Mucosa of stomach (tissue), 1 donor: Measurements from ENCODE around the gene UBE2K.
"Not testable (repeated sequence)": the region's sequence is repeated elsewhere in the genome, so short reads cannot be mapped to it uniquely, and the experiment has no call there.

Experiments
- H3K27me3 ChIP-seq: one replicate; pipeline ENCODE4 v1.7.0; 2013; ENCODE audit warnings: mild to moderate bottlenecking, low read length; ENCODE audit not compliant: control insufficient read depth, insufficient read depth
- H3K36me3 ChIP-seq: one replicate; pipeline ENCODE4 v1.7.0; 2013; ENCODE audit warnings: low read length; ENCODE audit not compliant: control insufficient read depth, insufficient read depth
- H3K4me1 ChIP-seq: one replicate; pipeline ENCODE4 v1.7.0; 2013; ENCODE audit warnings: mild to moderate bottlenecking, low read length; ENCODE audit not compliant: control insufficient read depth, insufficient read depth
- H3K4me3 ChIP-seq: one replicate; pipeline ENCODE4 v1.7.0; 2013; ENCODE audit warnings: low read length
- H3K9ac ChIP-seq: one replicate; pipeline ENCODE4 v1.7.0; 2013; ENCODE audit warnings: mild to moderate bottlenecking, low read length, moderate library complexity
- H3K9me3 ChIP-seq: one replicate; pipeline ENCODE4 v1.7.0; 2013; ENCODE audit warnings: mild to moderate bottlenecking, low read length, moderate library complexity; ENCODE audit not compliant: control insufficient read depth
- donor health status: Pancreatic carcinoma.

UBE2K gene

DNA sequence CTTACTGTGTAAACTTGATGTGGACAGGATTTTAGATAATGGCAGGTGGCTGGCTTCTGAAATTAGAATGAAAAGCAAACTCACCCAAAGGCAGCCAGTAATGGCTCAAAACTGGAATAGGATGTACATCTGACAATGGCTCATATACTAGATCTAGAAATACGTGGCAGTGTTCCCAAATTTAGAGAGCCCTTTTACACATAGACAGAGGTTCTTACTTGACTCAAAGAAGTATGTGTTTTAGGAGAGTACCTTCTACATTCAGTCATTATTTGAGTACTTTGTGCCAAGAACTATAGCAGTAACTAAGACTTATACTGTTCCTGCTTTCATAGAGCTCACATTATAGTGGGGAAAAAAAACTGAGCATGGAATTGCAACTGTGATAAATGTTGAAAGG lies 48.0 kb downstream of the UBE2K start:
- H3K4me3 ChIP-seq: no peak overlapping the region
- H3K36me3 ChIP-seq: no peaks in the 10 kb centered on the region
- no peak overlapping the region for H3K9ac ChIP-seq
- no peaks in the 10 kb centered on the region for H3K9me3 ChIP-seq
- H3K4me1 ChIP-seq: no peaks in the 10 kb centered on the region
- no peaks in the 10 kb centered on the region for H3K27me3 ChIP-seq

DNA sequence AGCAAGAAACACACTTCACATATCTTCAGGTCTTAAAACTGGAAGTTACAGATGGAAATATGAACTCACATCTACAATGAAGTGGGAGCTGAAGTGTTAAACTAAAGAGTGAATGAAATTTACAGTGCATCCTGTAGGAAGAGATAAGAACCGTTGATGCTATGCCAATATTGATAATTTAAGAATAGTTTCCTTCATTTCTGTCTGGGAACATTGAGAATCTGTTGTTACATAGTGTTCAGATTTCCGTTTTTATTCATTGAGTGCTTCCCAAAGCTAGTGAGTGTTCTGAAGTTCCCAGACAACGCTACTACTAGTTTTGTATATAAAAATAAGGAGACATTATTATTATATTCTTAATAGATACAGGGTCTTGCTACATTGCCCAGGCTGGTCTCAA lies 52.3 kb downstream of the UBE2K start:
- H3K4me1 ChIP-seq: no peaks in the 10 kb centered on the region
- no peak overlapping the region for H3K4me3 ChIP-seq
- H3K36me3 ChIP-seq: no peaks in the 10 kb centered on the region
- no peaks in the 10 kb centered on the region for H3K9me3 ChIP-seq
- H3K9ac ChIP-seq: no peak overlapping the region
- H3K27me3 ChIP-seq: no peaks in the 10 kb centered on the region

DNA sequence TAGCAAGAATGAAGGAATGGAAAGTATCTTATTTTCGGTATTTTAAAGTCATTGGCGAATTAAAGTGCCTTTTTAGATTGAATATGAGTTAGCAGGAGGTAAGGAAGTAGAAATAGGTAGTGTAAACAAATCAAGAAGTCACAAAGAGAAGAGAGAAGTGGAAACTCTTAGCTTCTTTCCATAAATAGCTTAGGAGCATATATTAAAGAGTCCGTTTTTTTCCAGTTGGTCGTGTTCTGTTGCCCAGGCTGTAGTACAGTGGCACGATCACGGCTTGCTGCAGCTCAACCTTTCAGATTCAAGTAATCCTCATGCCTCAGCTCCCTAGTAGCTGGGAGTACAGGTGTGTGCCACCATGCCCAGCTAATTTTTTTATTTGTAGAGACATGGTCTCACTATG lies 56.4 kb downstream of the UBE2K start:
- Histone ChIP-seq H3K4me1 (no peaks in the 10 kb centered on the region), H3K27me3 (no peaks in the 10 kb centered on the region), H3K36me3 (peaks cover 10% of the 10 kb centered on the region), H3K4me3 (no peak overlapping the region), H3K9ac (no peak overlapping the region), H3K9me3 (no peaks in the 10 kb centered on the region)

DNA sequence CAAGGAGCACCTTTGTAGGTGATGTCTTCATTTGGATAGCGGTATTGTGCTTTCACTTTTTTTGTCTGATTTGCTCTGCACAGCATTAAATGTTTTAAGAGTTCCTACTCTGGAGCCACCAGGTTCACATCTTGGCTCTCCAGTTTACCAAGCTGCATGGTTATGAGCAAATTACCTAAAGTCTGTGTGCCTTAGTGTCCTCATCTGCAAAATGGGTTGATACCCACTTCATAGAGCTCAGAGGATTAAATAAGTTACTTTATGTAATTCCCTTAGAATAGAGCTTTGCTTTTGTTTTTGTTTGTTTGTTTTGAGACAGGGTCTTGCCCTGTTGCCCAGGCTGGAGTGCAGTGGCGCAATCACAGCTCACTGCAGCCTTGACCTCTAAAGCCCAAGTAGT lies 58.2 kb downstream of the UBE2K start:
- Histone ChIP-seq H3K4me3 (no peak overlapping the region), H3K9ac (no peak overlapping the region), H3K27me3 (no peaks in the 10 kb centered on the region), H3K36me3 (peaks cover 10% of the 10 kb centered on the region), H3K4me1 (no peaks in the 10 kb centered on the region), H3K9me3 (no peaks in the 10 kb centered on the region)

DNA sequence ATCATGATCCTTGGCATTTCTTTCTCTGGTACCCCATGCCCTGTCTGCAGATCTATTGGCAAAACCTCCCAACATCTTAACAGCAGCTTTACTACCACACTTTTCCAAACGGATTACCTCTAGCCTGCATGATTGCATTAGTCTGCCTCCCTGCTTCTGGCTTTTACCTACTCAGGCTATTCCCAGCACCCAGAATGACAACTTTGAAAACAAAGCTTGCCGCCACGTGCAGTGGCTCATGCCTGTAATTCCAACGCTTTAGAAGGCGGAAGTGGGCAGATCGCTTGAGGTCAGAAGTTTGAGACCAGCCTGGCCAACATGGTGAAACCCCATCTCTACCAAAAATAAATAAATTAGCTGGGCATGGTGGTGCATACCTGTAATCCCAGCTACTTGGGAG lies 60.2 kb downstream of the UBE2K start:
- no peaks in the 10 kb centered on the region for H3K4me1 ChIP-seq
- H3K9ac ChIP-seq: no peak overlapping the region
- no peaks in the 10 kb centered on the region for H3K9me3 ChIP-seq
- H3K36me3 ChIP-seq: peaks cover 10% of the 10 kb centered on the region
- H3K4me3 ChIP-seq: no peak overlapping the region
- no peaks in the 10 kb centered on the region for H3K27me3 ChIP-seq

DNA sequence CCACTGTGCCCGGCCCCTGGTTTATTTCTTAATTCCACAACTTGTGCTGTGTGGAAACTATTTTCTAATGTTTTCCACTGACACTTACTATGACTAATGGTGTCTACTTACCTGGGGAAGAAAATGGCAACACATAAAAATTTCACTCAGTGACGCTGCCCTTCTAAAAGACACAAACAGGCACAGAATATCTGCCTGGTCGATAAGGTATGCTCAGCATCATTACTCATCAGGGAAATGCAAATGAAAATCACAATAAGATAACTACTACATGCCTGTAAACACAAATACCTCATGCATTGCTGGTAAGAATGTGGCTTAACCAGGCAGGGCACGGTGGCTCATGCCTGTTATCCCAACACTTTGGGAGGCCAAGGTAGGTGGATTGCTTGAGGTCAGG lies 61.6 kb downstream of the UBE2K start:
- H3K9ac ChIP-seq: no peak overlapping the region
- peaks cover 10% of the 10 kb centered on the region for H3K36me3 ChIP-seq
- no peak overlapping the region for H3K4me3 ChIP-seq
- no peaks in the 10 kb centered on the region for H3K27me3 ChIP-seq
- no peaks in the 10 kb centered on the region for H3K9me3 ChIP-seq
- no peaks in the 10 kb centered on the region for H3K4me1 ChIP-seq

DNA sequence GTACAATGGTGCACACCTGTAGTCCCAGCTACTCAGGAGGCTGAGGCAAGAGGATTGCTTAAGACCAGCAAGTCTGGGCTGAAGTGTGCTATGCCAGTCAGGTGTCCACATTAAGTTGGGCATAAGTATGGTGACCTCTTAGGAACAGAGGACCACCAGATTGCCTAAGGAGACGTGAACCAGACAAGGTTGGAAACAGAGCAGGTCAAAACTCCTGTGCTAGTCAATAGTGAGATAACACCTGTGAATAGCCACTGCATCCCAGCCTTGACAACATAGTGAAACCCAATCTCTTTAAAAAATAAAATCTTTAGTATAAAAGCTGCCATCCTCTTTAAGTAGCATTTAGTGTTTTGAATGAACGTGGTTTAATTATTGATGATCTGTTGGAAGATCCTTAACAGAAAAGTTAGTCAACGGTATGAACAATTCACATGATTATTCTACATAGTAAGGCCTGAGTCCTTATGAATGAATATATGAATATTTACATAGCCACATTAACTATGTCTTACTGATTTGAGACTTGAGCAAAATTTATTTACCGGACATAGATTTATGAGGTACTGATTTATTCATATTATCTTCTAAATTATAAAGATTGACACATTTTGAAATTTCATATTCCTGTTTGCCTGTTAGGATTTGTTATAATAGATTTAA lies 63.2 kb downstream of the UBE2K start:
- peaks cover 3% of the 10 kb centered on the region for H3K36me3 ChIP-seq
- no peaks in the 10 kb centered on the region for H3K27me3 ChIP-seq
- H3K9me3 ChIP-seq: no peaks in the 10 kb centered on the region
- no peaks in the 10 kb centered on the region for H3K4me1 ChIP-seq
- no peak overlapping the region for H3K9ac ChIP-seq
- no peak overlapping the region for H3K4me3 ChIP-seq

DNA sequence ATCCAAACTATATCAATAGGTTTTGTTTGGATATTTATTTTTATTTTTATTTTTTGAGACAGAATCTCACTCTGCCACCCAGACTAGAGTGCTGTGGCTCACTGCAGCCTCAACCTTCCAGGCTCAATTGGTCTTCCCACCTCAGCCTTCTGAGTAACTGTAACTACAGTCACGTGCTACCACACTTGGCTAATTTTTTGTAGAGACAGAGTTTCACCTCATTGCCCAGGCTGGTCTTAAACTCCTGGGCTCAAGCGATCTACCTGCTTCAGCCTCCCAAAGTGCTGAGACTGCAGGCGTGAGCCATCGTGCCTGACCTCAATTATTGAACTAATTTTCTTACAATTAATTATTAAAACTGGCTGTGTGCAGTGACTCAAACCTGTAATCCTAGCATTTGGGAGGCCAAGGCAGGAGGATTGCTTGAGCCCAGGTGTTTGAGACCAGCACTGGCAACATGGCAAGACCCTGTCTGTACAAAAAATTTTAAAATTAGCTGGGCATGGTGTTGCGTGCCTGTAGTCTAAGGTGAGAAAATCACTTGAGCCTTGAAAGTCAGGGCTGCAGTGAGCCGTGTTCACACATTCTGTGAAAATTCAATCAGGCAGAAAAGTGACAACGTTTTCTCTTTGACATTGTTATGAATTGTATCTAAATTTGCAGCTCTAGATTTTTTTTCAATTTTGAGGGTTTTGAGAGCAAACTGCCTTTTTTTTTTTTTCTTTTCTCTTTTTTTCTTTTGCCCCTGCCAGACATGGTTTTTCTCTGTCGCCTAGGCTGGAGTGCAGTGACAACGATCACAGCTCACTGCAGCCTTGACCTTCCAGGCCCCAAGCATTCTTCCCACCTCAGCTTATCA lies 66.0 kb downstream of the UBE2K start:
- H3K9ac ChIP-seq: no peak overlapping the region
- H3K36me3 ChIP-seq: no peaks in the 10 kb centered on the region
- no peaks in the 10 kb centered on the region for H3K27me3 ChIP-seq
- H3K4me1 ChIP-seq: no peaks in the 10 kb centered on the region
- no peaks in the 10 kb centered on the region for H3K9me3 ChIP-seq
- H3K4me3 ChIP-seq: no peak overlapping the region

DNA sequence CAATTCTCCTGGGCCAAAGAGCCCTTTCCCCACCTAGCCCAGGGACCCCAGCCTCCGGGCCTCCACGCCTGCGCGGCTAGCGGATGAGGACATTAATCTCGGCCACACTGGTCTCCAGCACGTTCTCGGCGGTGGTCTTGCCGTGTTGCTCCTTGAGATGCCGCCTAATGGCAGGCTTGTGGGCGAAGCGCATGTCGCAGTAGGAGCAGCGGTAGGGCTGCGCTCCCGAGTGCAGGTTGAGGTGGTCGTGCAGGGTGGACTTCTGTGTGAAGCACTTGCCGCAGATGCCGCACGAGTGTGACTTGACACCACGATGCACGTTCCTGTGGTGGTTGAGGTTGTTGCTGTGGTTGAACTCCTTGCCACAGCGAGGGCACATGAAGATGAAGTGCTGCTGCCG lies 72.1 kb downstream of the UBE2K start:
- no peaks in the 10 kb centered on the region for H3K9me3 ChIP-seq
- no peaks in the 10 kb centered on the region for H3K4me1 ChIP-seq
- no peaks in the 10 kb centered on the region for H3K36me3 ChIP-seq

DNA sequence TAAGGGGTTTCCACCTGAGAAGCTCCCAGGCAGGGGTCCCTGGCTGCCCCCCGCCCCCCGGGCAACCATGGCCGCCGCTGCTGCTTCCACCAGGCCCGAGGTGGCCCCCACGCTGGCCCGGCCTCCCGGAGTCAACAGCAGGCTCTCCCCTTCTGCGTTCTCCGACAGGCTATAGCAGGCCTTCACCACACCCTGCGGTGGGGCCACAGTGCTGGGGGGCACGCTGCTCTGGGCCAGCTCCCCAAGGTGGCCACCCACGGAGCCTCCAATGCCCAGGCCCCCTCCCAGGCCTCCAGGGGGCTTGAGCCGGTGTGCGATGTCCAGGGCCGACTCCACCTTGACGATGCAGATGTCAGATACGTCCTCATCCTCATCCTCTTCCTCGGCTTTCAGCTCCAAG lies 72.5 kb downstream of the UBE2K start:
- no peak overlapping the region for H3K9ac ChIP-seq
- no peaks in the 10 kb centered on the region for H3K27me3 ChIP-seq
- no peaks in the 10 kb centered on the region for H3K4me1 ChIP-seq
- no peaks in the 10 kb centered on the region for H3K9me3 ChIP-seq
- H3K4me3 ChIP-seq: no peak overlapping the region
- no peaks in the 10 kb centered on the region for H3K36me3 ChIP-seq

More for the DNA sequence above, 72.1 kb downstream of the UBE2K start:
- H3K4me3 ChIP-seq: no peak overlapping the region
- H3K9ac ChIP-seq: no peak overlapping the region
- H3K27me3 ChIP-seq: no peaks in the 10 kb centered on the region

DNA sequence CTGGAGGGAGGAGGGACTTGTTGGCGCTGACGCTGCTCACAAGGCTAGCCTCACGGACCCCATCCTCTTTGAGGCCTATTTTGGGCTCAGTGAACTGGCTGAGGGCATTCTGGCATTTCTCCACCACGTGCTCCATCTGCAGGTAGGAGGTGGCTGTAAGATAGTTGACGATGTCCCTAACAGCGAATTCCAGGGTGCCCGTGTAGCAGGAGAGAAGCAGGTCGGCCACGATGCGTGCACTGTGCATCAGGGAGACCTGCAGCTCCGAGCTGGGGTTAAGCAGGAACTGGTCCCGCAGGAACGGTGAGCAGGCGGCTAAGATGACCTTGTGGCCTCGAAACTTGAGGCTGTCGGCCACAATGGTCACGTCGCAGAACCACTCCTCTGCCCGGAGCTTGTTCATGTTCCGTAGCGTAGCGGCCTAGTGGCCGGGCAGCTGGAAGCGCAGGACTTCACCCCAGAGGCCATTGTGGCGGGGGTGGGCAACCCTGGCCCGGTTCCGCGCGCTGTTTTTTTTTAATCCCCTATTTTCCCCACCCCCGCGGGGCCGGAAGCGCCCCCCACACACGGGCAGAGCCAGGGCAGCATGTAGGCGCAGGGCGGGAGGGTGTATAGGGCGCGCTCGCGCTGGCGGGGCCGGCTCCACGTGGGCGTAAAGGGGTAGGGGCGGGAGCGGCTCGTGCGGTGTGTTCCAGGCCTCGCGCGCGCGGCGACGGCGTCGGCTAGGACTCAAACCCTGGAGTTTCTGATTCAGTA lies 73.2 kb downstream of the UBE2K start:
- Histone ChIP-seq H3K27me3 (no peaks in the 10 kb centered on the region), H3K9me3 (no peaks in the 10 kb centered on the region), H3K9ac (no peak overlapping the region), H3K4me1 (no peaks in the 10 kb centered on the region), H3K4me3 (no peak overlapping the region), H3K36me3 (no peaks in the 10 kb centered on the region)

DNA sequence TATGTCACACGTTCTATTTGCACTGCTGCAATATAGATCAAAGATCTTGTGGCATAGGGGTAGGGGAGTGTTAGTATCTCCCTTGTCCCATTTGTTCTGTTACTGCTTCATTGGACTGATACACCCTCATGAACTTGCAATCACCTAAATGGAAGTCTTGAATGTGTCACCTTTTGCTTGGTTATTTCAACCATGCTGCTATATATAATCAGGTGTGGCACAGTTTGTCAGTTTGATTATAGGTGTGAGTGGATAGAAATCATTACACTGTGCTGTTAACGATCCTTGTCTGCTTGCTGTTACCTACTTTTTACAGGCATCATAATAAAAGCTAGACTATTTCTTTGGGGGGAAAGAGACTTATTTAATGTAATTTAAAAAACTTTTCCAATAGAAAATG lies 84.1 kb downstream of the UBE2K start:
- not testable (repeated sequence) for H3K36me3 ChIP-seq, H3K9ac ChIP-seq, H3K4me3 ChIP-seq

More for the DNA sequence above, 84.1 kb downstream of the UBE2K start:
- not testable (repeated sequence) for H3K4me1 ChIP-seq, H3K9me3 ChIP-seq, H3K27me3 ChIP-seq
